ENCODE results near the gene PDE4D. TPM values are rescaled to one million over a fixed set of nuclear protein-coding genes. Genes with fewer than 3 reads are reported as not detected.

Gene PDE4D
- total and polyA plus RNA-seq, 2 of the 4 experiments (the other 2 are of a cell fraction): 1.4 to 7.9 TPM

GRCh38 chr5:59767211-59767605 lies 126.3 kb downstream of the PDE4D start:
- no peaks in the 10 kb centered on the region for H3K36me3 ChIP-seq (ENCODE audit: control insufficient read depth, insufficient read depth, low read length)
- H3K18ac ChIP-seq (ENCODE audit: low read depth, low read length): no peak overlapping the region
- peaks cover 21% of the 10 kb centered on the region for H3K27me3 ChIP-seq (ENCODE audit: control insufficient read depth, insufficient read depth, low read length)
- dilution Hi-C loops (cut with HindIII; ENCODE audit: low sequenced_read_pairs, unreplicated experiment): no loop called here
- H4K20me1 ChIP-seq (ENCODE audit: insufficient read depth, low read length): no peaks in the 10 kb centered on the region
- H2AK5ac ChIP-seq (ENCODE audit: low read depth, low read length): no peak overlapping the region
- in situ Hi-C loops (cut with MboI; ENCODE audit: low sequenced_read_pairs): no loop called here
- no peaks in the 10 kb centered on the region for H3K79me1 ChIP-seq (ENCODE audit: low read depth in 1 of 2, low read length in 2 of 2)
- H2BK120ac ChIP-seq (ENCODE audit: low read depth, low read length): no peak overlapping the region
- BruUV-seq (replicated peaks): no TSS peak
- no peaks in the 10 kb centered on the region for H3K4me1 ChIP-seq (ENCODE audit: control insufficient read depth, insufficient read depth, low read length)
- H3K23ac ChIP-seq (ENCODE audit: low read depth, low read length): no peak overlapping the region
- TF ChIP-seq, protein P1, sequence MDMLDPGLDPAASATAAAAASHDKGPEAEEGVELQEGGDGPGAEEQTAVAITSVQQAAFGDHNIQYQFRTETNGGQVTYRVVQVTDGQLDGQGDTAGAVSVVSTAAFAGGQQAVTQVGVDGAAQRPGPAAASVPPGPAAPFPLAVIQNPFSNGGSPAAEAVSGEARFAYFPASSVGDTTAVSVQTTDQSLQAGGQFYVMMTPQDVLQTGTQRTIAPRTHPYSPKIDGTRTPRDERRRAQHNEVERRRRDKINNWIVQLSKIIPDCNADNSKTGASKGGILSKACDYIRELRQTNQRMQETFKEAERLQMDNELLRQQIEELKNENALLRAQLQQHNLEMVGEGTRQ (IDR thresholded peaks at IDR 0.05; ENCODE audit: low read depth, low read length): no peak
- TF ChIP-seq FOS (IDR thresholded peaks at IDR 0.05; ENCODE audit: low read depth, low read length) (no peak), ELK1 (IDR thresholded peaks at IDR 0.05; ENCODE audit: borderline replicate concordance, low read depth, low read length) (no peak), MAFK (IDR thresholded peaks at IDR 0.05; ENCODE audit: low read depth, low read length) (no peak), MXI1 (IDR thresholded peaks at IDR 0.05; ENCODE audit: borderline replicate concordance, low read depth, low read length) (no peak), RAD21 (IDR thresholded peaks at IDR 0.05; ENCODE audit: low read length) (no peak), RCOR1 (IDR thresholded peaks at IDR 0.05; ENCODE audit: insufficient replicate concordance, low read length) (no peak), NFE2L2 (IDR thresholded peaks at IDR 0.05; ENCODE audit: low read depth, low read length) (no peak), SMC3 (IDR thresholded peaks at IDR 0.05; ENCODE audit: low read depth, low read length) (no peak), MAZ (IDR thresholded peaks at IDR 0.05; ENCODE audit: borderline replicate concordance, low read depth, low read length) (no peak), CEBPB (IDR thresholded peaks at IDR 0.05; ENCODE audit: low read depth, low read length) (no peak), POLR2A (IDR thresholded peaks at IDR 0.05; ENCODE audit: low read depth, low read length) (no peak), RFX5 (IDR thresholded peaks at IDR 0.05; ENCODE audit: low read depth, low read length) (no peak)
- TF ChIP-seq, protein P2, sequence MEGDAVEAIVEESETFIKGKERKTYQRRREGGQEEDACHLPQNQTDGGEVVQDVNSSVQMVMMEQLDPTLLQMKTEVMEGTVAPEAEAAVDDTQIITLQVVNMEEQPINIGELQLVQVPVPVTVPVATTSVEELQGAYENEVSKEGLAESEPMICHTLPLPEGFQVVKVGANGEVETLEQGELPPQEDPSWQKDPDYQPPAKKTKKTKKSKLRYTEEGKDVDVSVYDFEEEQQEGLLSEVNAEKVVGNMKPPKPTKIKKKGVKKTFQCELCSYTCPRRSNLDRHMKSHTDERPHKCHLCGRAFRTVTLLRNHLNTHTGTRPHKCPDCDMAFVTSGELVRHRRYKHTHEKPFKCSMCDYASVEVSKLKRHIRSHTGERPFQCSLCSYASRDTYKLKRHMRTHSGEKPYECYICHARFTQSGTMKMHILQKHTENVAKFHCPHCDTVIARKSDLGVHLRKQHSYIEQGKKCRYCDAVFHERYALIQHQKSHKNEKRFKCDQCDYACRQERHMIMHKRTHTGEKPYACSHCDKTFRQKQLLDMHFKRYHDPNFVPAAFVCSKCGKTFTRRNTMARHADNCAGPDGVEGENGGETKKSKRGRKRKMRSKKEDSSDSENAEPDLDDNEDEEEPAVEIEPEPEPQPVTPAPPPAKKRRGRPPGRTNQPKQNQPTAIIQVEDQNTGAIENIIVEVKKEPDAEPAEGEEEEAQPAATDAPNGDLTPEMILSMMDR (conservative IDR thresholded peaks at IDR 0.05; ENCODE audit: low read depth, low read length): no peak
- H3K9ac ChIP-seq (ENCODE audit: low read depth, low read length): no peak overlapping the region
- H3K27ac ChIP-seq (ENCODE audit: insufficient read depth, low read length): no peak overlapping the region
- no peak overlapping the region for H3K4ac ChIP-seq (ENCODE audit: low read depth, low read length)
- no peak overlapping the region for H2BK5ac ChIP-seq (ENCODE audit: low read depth, low read length, poor library complexity, severe bottlenecking)
- H3K9me3 ChIP-seq (ENCODE audit: control insufficient read depth, insufficient read depth, low read length): no peaks in the 10 kb centered on the region
- no peak for ATAC-seq (ENCODE audit: low read depth)
- H4K5ac ChIP-seq (ENCODE audit: low read depth, low read length): no peak overlapping the region
- H3K4me2 ChIP-seq (ENCODE audit: low read depth, low read length): no peak overlapping the region
- no peak overlapping the region for H3K4me3 ChIP-seq (ENCODE audit: insufficient read depth, low read depth, low read length)
- intact Hi-C loops (cut with micrococcal nuclease): no loop called here
- H3K56ac ChIP-seq (ENCODE audit: extremely low read depth, insufficient read depth, low read length): no peak overlapping the region
- no peak for DNase-seq
- H2BK15ac ChIP-seq (ENCODE audit: low read depth, low read length): no peak overlapping the region
- no peak overlapping the region for H4K8ac ChIP-seq (ENCODE audit: low read depth in 2 of 2, low read length in 2 of 2)
- no peaks in the 10 kb centered on the region for H3K9me1 ChIP-seq (ENCODE audit: insufficient read depth, low read length)
- ChIA-PET POLR2A (ENCODE audit: unreplicated experiment) (no interaction called here), CTCF (no interaction called here)
- H2AK9ac ChIP-seq (replicated peaks; ENCODE audit: low read depth, low read length, poor library complexity): no peak overlapping the region
- no peak overlapping the region for H4K91ac ChIP-seq (ENCODE audit: insufficient read depth, low read depth, low read length)
- no peak overlapping the region for H2AFZ ChIP-seq (replicated peaks; ENCODE audit: low read length, poor library complexity)
- H3K14ac ChIP-seq (replicated peaks; ENCODE audit: low read depth, low read length): no peak overlapping the region
- H2BK20ac ChIP-seq (ENCODE audit: low read depth, low read length): no peak overlapping the region

All from IMR-90 (cell line).